Activated CD8-positive, alpha-beta memory T cell treated with anti-CD3 and anti-CD28 coated beads for 4 hours (primary cell): ENCODE data around the gene F2.
"Not testable (repeated sequence)": the region's sequence is repeated elsewhere in the genome, so short reads cannot be mapped to it uniquely, and the experiment has no call there.

Experiments used
- DNase-seq, 2 donors: peaks; one replicate each; pipeline ENCODE4 v3.0.0-alpha.2; 2020; ENCODE audit warnings: low read depth in 2 of 2

The F2 gene

DNA sequence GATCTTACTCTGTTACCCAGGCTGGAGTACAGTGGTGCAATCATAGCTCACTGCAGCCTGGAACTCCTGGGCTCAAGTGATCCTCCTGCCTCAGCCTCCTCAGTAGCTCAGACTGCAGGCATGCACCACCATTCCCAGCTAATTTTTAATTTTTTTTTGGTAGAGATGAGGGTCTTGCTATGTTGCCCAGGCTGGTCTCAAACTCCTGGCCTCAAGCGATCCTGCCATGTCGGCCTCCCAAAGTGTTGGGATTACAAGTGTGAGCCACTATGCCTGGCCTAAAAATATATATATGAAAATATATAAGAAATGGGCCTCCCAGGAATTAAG, 1.2 kb upstream of the F2 start:
- not testable (repeated sequence) for DNase-seq

- DNase-seq, result no peak
Measured at GRCh38 chr11:46718155-46719019, 626 bp upstream of the F2 start.

- DNase-seq, result no peak
Measured at GRCh38 chr11:46719543-46720218, 668 bp downstream of the F2 start.

GRCh38 chr11:46721286-46721685, 2.3 kb downstream of the F2 start:
- no peak for DNase-seq

- DNase-seq, result no peak
Measured at GRCh38 chr11:46722566-46723358, 3.7 kb downstream of the F2 start.

- no peak for DNase-seq
Measured at GRCh38 chr11:46723359-46723680, 4.3 kb downstream of the F2 start.

DNA sequence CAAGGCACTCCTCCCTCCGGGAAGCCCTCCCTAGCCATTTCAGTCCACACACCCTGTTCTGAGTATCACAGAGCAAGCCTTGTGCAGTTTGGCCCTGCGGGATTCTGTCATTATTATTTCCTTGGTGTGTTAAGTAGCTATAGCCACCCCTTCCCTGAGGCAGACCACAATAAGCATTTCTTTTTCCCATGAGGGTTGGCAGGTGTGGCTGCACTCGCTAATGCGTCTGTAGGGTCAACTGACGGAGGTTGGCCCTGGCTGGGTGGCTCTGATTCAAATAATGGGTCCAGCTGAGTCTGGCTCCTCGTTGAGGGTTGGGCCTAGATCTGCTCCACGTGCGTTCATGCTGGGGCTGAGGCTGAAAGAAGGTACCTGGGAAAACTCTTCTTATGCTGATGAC, 5.1 kb downstream of the F2 start:
- DNase-seq, result no peak

GRCh38 chr11:46725338-46726205, 6.6 kb downstream of the F2 start:
- DNase-seq, result no peak

DNA sequence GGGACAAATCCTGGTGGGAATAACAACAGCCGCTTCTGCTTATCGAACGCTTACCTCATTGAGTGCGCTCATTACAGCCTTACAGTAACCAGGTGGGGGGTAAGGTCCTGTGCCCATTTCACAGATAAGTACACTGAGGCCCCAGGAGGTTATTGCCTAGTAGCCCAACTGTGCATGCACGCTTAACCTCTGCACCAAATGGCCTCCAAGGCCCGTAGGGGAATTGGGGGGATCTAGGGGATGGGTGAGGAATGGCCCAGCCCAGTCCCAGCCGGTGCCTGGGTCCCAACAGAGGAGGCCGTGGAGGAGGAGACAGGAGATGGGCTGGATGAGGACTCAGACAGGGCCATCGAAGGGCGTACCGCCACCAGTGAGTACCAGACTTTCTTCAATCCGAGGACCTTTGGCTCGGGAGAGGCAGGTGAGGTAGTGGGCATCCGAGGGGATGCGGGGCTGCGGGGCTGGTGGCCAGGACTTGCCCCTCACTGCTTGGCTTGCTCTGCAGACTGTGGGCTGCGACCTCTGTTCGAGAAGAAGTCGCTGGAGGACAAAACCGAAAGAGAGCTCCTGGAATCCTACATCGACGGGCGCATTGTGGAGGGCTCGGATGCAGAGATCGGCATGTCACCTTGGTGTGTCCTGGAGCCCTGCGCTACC, 7.3 kb downstream of the F2 start:
- no peak for DNase-seq

- no peak for DNase-seq
Measured at GRCh38 chr11:46727952-46728658, 9.1 kb downstream of the F2 start.

DNA sequence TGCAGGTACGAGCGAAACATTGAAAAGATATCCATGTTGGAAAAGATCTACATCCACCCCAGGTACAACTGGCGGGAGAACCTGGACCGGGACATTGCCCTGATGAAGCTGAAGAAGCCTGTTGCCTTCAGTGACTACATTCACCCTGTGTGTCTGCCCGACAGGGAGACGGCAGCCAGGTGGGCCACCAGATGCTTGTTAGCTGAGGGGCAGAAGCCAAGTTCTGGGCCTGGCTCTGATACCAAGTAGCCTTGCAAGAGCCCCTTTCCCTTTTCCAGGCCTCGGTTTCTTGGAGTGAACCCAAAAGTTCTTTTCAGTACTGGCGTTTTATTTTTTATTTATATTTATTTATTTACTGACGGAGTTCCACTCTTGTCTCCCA, 9.6 kb downstream of the F2 start:
- DNase-seq, result no peak

DNA sequence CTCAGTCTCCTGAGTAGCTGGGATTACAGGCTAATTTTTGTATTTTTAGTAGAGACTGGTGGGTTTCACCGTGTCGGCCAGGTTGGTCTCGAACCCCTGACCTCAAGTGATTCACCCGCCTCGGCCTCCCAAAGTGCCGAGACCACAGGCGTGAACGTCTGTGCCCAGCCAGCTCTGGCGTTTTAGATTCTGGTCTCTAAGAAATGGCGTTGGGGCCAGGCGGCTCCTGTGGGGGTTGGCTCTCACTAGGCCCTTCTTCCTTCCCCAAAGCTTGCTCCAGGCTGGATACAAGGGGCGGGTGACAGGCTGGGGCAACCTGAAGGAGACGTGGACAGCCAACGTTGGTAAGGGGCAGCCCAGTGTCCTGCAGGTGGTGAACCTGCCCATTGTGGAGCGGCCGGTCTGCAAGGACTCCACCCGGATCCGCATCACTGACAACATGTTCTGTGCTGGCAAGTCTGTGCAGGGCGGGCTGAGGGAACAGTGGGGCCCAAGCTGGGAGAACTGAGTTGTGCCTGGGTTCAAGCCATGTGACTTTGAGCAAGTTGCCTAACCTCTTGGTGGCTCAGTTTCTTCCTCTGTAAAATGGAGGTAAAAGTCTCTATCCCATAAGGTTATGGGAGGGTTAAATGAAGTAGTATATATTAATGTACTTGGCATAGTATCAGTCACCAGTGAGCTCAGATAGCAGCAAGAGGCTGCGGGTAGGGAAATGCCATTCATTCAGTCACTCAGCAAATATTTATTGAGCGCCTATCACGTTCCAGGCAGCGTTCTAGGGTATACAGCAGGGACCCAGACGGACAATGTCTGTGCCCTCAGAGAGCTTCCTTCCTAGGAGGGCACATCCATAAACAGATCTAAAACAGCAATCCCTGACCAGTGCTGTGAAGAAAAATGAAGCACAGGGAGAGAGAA, 10.4 kb downstream of the F2 start:
- no peak for DNase-seq

DNA sequence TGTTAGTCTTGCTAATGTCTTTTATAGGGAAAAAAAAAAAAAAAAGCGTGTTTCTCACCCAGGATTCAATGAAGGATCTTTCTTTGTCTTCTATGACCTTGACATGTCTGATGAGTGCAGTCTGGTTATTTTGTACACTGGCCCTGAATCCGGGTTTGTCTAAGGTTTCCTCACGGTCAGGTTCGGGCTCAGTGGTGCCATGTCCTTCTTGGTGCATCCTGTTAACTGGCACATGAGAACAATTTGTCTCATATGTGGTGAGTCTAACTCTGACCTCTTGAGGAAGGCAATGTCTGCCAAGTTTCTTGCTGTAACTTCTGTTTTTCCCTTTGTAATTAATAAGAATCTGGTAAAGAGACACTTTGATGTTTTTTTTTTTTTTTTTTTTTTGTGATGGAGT, 12.5 kb downstream of the F2 start:
- no peak for DNase-seq

DNA sequence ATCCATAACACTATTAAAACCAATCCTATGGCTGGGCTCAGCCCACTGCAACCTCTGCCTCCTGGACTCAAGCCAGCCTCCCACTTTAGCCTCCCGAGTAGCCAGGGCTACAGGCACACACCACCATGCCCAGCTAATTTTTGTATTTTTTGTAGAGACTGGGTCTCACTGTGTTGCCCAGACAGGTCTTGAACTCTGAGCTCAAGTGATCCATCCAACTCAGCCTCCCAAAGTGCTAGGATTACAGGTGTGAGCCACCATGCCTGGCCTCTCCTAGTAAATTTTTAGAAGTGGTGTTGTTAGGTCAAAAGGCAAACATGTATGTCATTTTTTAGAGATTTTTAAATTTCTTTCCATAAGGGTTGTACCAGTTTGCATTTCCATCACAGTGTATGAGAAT, 14.2 kb downstream of the F2 start:
- DNase-seq, result no peak

DNA sequence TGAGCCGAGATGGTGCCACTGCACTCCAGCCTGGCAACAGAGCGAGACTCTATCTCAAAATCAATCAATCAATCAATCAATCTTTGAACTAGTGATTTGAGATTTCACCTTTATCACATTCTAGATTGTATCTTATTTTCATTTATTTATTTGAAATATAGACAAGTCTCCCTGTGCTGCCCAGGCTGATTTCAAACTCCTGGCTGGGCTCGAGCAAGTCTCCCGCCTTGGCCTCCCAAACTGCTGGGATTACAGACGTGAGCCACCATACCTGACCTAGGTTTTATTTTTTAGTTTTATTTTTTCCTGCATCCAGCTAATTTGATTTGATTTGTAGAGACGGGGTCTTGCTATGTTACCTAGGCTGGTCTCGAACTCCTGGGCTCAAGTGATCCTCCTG, 17.1 kb downstream of the F2 start:
- DNase-seq, result no peak

- DNase-seq, result no peak
Measured at GRCh38 chr11:46736615-46737014, 17.6 kb downstream of the F2 start.

DNA sequence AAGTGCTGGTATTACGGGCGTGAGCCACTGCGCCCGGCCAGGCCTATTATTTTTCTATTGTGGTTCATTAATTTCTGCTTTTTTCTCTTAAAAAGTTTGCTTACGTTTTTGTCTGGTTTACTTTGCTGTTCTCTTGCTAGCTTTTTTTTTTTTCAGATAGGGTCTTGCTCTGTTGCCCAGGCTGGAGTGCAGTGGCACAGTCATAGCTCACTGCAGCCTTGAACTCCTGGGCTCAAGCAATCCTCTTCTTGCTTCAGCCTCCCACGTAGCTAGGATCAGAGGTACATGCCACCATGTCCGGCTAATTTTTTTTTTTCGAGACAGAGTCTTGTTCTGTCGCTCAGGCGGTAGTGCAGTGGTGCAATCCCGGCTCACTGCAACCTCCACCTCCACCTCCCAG, 18.7 kb downstream of the F2 start:
- no peak for DNase-seq

- DNase-seq, result no peak
Measured at GRCh38 chr11:46738887-46739286, 19.9 kb downstream of the F2 start.

- DNase-seq, result no peak
Measured at GRCh38 chr11:46741600-46742484, 22.8 kb downstream of the F2 start.
